ENCODE results near the gene SH3BGR. TPM values are rescaled to one million over a fixed set of nuclear protein-coding genes. Genes with fewer than 3 reads are reported as not detected.

SH3BGR gene
- total and polyA plus RNA-seq, 2 of the 8 experiments (the other 6 are each of a cell fraction or from before 2014, with no cell fraction given), result 2.1 to 5.9 TPM

- ChIA-PET POLR2A (ENCODE audit: partially characterized antibody) (interaction anchor here (0.7 kb wide), 1 partner anchor 16 kb away, joined by 3 read pairs; no protein-coding TSS in a partner anchor), CTCF (ENCODE audit: partially characterized antibody) (no interaction called here)
- no peak overlapping the region for H3K56ac ChIP-seq (replicated peaks; ENCODE audit: insufficient read length, low read depth, low read length)
- H3K4me2 ChIP-seq (ENCODE audit: insufficient read depth in 1 of 2, low read depth in 2 of 2, low read length in 2 of 2), result no peak overlapping the region
- H2BK20ac ChIP-seq (ENCODE audit: low read length), result no peak overlapping the region
- H3K9me3 ChIP-seq (ENCODE audit: insufficient read depth in 2 of 2, low read depth in 1 of 2, low read length in 1 of 2), result peaks cover 18 to 25% of the 10 kb centered on the region in 2 experiments
- H3K79me2 ChIP-seq (ENCODE audit: control insufficient read depth in 1 of 2, insufficient read depth in 2 of 2, low read length in 2 of 2), result no peaks in the 10 kb centered on the region
- WGBS, 2 experiments (ENCODE audit: extremely low coverage in 1 of 2, insufficient coverage in 1 of 2, insufficient read length in 1 of 2, insufficient replicate concordance in 2 of 2, low coverage in 1 of 2, low lambda C conversion rate in 2 of 2, missing lambda C conversion rate in 1 of 2), result 36% methylated on average over 3 of the region's 3 CpGs; no CpG with 5 or more reads in 1 of the 2 experiments
- no peak overlapping the region for H2AK5ac ChIP-seq (ENCODE audit: low read depth, low read length)
- peak overlapping the region; percentile 76; the same call in 1 of the 2 replicates for H2BK15ac ChIP-seq (ENCODE audit: low read length)
- H4K91ac ChIP-seq (replicated peaks; ENCODE audit: insufficient read length, low read length), result no peak overlapping the region
- no peak overlapping the region for H3K27ac ChIP-seq (ENCODE audit: low read depth, low read length)
- no peaks in the 10 kb centered on the region for H3K23me2 ChIP-seq (ENCODE audit: low read depth, low read length)
- no peak overlapping the region for H2BK5ac ChIP-seq (ENCODE audit: low read depth, low read length)
- peaks cover 0 to 8% (median 0%) of the 10 kb centered on the region in 4 experiments; a peak in 2 of 8 replicates for H3K36me3 ChIP-seq (ENCODE audit: control insufficient read depth in 2 of 4, insufficient read depth in 4 of 4, low read length in 3 of 4)
- FAIRE-seq, result no peak
- no peak overlapping the region for H3K4ac ChIP-seq (replicated peaks; ENCODE audit: insufficient read length, low read depth, low read length)
- H2AFZ ChIP-seq (ENCODE audit: low read length), result no peak overlapping the region
- no peak for DNase-seq (ENCODE audit: low read depth in 1 of 2, low spot score in 2 of 2)
- no peak overlapping the region for H3K14ac ChIP-seq (ENCODE audit: insufficient read length)
- no peak overlapping the region for H3K4me3 ChIP-seq (ENCODE audit: extremely low read depth in 1 of 4, insufficient read depth in 2 of 4, low read depth in 3 of 4, low read length in 4 of 4)
- H3K18ac ChIP-seq (ENCODE audit: extremely low read depth, low read length), result no peak overlapping the region
- H2BK12ac ChIP-seq (ENCODE audit: low read depth, low read length), result no peak overlapping the region
- H3K4me1 ChIP-seq (replicated peaks in 1 of 4; ENCODE audit: control insufficient read depth in 3 of 4, insufficient read depth in 4 of 4, low read length in 3 of 4), result no peaks in the 10 kb centered on the region; a peak in 1 of 7 replicates
- no peaks in the 10 kb centered on the region for H4K20me1 ChIP-seq (replicated peaks in 1 of 2; ENCODE audit: control insufficient read depth in 1 of 2, insufficient read depth in 2 of 2, low read length in 2 of 2)
- no peak overlapping the region for H2BK120ac ChIP-seq (replicated peaks; ENCODE audit: low read depth, low read length)
- no peak overlapping the region for H3K9ac ChIP-seq (replicated peaks in 1 of 4; ENCODE audit: extremely low read depth in 1 of 4, low read depth in 3 of 4, low read length in 3 of 4)
- H3K23ac ChIP-seq (ENCODE audit: insufficient read length), result no peak overlapping the region
- no peak overlapping the region for H4K5ac ChIP-seq (ENCODE audit: insufficient read length, low read depth, low read length)
- no peaks in the 10 kb centered on the region for H3K79me1 ChIP-seq (ENCODE audit: low read depth, low read length)
- no peaks in the 10 kb centered on the region for H3K27me3 ChIP-seq (replicated peaks in 1 of 4; ENCODE audit: control insufficient read depth in 3 of 4, extremely low read depth in 1 of 4, insufficient read depth in 3 of 4, low read length in 3 of 4)
- no peak overlapping the region for H4K8ac ChIP-seq (ENCODE audit: extremely low read depth, insufficient read depth, low read length)
- TF ChIP-seq BRCA1 (IDR thresholded peaks at IDR 0.05; ENCODE audit: low read depth, low read length) (no peak), SP2 (IDR thresholded peaks at IDR 0.05; ENCODE audit: low read length) (no peak), YY1 (IDR thresholded peaks at IDR 0.05; ENCODE audit: low read depth, low read length) (no peak), TAF1 (IDR thresholded peaks at IDR 0.05; ENCODE audit: low read depth, low read length) (no peak), CTBP2 (IDR thresholded peaks at IDR 0.05; ENCODE audit: borderline replicate concordance, insufficient read depth, insufficient read length, low read length) (no peak), GABPA (IDR thresholded peaks at IDR 0.05; ENCODE audit: borderline replicate concordance, insufficient read depth, low read length) (no peak), GTF2F1 (IDR thresholded peaks at IDR 0.05; ENCODE audit: borderline replicate concordance, low read depth, low read length) (no peak), HDAC2 (IDR thresholded peaks at IDR 0.05; ENCODE audit: borderline replicate concordance in 1 of 2, low read depth in 2 of 2, low read length in 2 of 2) (no peak)
Measured at GRCh38 chr21:39553331-39553730, 101.6 kb downstream of the SH3BGR start.
